ENCODE measurements around the gene ZW10. TPM values are rescaled to one million over a fixed set of nuclear protein-coding genes. Genes with fewer than 3 reads are reported as not detected.

The ZW10 gene
- total and polyA plus RNA-seq, 2 of the 13 experiments (the other 11 are each of a cell fraction or from before 2014, with no cell fraction given) = 5.8 to 31.3 TPM

DNA sequence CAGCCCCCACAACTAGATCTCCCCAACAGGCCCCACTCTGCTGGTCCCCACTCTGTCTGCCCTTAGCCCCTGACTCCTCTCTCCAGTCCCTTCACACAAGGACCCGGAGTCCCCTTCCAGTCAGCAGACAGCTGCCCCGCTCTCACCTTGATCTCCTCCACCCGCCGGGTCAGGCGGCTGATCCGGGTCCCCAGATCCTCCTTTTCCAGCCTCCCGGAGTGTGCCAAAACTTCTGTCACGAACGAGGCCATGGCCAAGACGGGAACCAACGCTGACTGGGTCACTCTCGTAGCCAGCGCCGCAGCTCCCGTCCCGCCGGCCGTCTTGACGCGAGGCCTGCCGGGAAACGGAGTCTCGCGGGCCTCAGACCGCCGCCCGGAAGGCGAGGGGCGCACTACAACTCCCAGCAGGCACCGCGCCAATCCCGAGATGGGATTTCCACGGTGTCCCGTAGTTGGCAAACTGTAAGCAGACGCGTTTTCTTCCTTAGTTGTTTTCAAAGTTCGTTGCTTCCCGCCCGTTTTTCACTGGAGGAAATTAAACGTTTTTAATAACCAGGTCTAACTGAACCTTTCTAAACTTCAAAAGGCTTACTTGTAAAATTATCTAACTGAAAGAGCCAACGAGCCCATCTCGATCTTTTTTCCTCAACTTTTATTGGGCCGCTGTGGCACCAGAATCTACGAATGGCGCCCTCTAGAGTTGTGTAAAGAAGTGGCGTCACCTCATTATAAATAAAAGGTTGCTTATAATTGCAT is at the start of gene ZW10 (continued):
- TF ChIP-seq, protein P1, sequence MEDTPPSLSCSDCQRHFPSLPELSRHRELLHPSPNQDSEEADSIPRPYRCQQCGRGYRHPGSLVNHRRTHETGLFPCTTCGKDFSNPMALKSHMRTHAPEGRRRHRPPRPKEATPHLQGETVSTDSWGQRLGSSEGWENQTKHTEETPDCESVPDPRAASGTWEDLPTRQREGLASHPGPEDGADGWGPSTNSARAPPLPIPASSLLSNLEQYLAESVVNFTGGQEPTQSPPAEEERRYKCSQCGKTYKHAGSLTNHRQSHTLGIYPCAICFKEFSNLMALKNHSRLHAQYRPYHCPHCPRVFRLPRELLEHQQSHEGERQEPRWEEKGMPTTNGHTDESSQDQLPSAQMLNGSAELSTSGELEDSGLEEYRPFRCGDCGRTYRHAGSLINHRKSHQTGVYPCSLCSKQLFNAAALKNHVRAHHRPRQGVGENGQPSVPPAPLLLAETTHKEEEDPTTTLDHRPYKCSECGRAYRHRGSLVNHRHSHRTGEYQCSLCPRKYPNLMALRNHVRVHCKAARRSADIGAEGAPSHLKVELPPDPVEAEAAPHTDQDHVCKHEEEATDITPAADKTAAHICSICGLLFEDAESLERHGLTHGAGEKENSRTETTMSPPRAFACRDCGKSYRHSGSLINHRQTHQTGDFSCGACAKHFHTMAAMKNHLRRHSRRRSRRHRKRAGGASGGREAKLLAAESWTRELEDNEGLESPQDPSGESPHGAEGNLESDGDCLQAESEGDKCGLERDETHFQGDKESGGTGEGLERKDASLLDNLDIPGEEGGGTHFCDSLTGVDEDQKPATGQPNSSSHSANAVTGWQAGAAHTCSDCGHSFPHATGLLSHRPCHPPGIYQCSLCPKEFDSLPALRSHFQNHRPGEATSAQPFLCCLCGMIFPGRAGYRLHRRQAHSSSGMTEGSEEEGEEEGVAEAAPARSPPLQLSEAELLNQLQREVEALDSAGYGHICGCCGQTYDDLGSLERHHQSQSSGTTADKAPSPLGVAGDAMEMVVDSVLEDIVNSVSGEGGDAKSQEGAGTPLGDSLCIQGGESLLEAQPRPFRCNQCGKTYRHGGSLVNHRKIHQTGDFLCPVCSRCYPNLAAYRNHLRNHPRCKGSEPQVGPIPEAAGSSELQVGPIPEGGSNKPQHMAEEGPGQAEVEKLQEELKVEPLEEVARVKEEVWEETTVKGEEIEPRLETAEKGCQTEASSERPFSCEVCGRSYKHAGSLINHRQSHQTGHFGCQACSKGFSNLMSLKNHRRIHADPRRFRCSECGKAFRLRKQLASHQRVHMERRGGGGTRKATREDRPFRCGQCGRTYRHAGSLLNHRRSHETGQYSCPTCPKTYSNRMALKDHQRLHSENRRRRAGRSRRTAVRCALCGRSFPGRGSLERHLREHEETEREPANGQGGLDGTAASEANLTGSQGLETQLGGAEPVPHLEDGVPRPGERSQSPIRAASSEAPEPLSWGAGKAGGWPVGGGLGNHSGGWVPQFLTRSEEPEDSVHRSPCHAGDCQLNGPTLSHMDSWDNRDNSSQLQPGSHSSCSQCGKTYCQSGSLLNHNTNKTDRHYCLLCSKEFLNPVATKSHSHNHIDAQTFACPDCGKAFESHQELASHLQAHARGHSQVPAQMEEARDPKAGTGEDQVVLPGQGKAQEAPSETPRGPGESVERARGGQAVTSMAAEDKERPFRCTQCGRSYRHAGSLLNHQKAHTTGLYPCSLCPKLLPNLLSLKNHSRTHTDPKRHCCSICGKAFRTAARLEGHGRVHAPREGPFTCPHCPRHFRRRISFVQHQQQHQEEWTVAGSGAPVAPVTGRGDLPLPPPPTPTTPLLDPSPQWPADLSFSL (CRISPR knock-in tag; IDR thresholded peaks at IDR 0.05) = no peak
- no peak for TF ChIP-seq SP5 (CRISPR knock-in tag; IDR thresholded peaks at IDR 0.05; ENCODE audit: borderline replicate concordance, low read depth)
- TF ChIP-seq ZBTB38 (CRISPR knock-in tag; IDR thresholded peaks at IDR 0.05) = no peak; the same call in 1 of the 2 replicates
- TF ChIP-seq, protein P2, sequence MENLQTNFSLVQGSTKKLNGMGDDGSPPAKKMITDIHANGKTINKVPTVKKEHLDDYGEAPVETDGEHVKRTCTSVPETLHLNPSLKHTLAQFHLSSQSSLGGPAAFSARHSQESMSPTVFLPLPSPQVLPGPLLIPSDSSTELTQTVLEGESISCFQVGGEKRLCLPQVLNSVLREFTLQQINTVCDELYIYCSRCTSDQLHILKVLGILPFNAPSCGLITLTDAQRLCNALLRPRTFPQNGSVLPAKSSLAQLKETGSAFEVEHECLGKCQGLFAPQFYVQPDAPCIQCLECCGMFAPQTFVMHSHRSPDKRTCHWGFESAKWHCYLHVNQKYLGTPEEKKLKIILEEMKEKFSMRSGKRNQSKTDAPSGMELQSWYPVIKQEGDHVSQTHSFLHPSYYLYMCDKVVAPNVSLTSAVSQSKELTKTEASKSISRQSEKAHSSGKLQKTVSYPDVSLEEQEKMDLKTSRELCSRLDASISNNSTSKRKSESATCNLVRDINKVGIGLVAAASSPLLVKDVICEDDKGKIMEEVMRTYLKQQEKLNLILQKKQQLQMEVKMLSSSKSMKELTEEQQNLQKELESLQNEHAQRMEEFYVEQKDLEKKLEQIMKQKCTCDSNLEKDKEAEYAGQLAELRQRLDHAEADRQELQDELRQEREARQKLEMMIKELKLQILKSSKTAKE (CRISPR knock-in tag; IDR thresholded peaks at IDR 0.05; ENCODE audit: borderline replicate concordance) = no peak
- 0 out of 2 replicates have a peak, but pooled peaks have one; percentile 24 for TF ChIP-seq RBAK (CRISPR knock-in tag; IDR thresholded peaks at IDR 0.05)
- TF ChIP-seq TAF15 (IDR thresholded peaks at IDR 0.05; ENCODE audit: low read depth, low read length, poor library complexity, severe bottlenecking) = no peak
- no peak for TF ChIP-seq SCMH1 (CRISPR knock-in tag; IDR thresholded peaks at IDR 0.05; ENCODE audit: borderline replicate concordance)
- TF ChIP-seq FOXK1 (CRISPR knock-in tag; IDR thresholded peaks at IDR 0.05; ENCODE audit: borderline replicate concordance, low read depth) = 0 out of 2 replicates have a peak, but pooled peaks have one; percentile 72
- no peak for TF ChIP-seq ATRX (CRISPR knock-in tag; IDR thresholded peaks at IDR 0.05; ENCODE audit: borderline replicate concordance)
- TF ChIP-seq TCF12 (IDR thresholded peaks at IDR 0.05) = no peak
- TF ChIP-seq TCF12 (CRISPR knock-in tag; IDR thresholded peaks at IDR 0.05) = no peak
- 0 out of 2 replicates have a peak, but pooled peaks have one; percentile 24 for TF ChIP-seq KDM4B (CRISPR knock-in tag; IDR thresholded peaks at IDR 0.05)
- no peak for TF ChIP-seq WIZ (CRISPR knock-in tag; IDR thresholded peaks at IDR 0.05)
- TF ChIP-seq, protein P3, sequence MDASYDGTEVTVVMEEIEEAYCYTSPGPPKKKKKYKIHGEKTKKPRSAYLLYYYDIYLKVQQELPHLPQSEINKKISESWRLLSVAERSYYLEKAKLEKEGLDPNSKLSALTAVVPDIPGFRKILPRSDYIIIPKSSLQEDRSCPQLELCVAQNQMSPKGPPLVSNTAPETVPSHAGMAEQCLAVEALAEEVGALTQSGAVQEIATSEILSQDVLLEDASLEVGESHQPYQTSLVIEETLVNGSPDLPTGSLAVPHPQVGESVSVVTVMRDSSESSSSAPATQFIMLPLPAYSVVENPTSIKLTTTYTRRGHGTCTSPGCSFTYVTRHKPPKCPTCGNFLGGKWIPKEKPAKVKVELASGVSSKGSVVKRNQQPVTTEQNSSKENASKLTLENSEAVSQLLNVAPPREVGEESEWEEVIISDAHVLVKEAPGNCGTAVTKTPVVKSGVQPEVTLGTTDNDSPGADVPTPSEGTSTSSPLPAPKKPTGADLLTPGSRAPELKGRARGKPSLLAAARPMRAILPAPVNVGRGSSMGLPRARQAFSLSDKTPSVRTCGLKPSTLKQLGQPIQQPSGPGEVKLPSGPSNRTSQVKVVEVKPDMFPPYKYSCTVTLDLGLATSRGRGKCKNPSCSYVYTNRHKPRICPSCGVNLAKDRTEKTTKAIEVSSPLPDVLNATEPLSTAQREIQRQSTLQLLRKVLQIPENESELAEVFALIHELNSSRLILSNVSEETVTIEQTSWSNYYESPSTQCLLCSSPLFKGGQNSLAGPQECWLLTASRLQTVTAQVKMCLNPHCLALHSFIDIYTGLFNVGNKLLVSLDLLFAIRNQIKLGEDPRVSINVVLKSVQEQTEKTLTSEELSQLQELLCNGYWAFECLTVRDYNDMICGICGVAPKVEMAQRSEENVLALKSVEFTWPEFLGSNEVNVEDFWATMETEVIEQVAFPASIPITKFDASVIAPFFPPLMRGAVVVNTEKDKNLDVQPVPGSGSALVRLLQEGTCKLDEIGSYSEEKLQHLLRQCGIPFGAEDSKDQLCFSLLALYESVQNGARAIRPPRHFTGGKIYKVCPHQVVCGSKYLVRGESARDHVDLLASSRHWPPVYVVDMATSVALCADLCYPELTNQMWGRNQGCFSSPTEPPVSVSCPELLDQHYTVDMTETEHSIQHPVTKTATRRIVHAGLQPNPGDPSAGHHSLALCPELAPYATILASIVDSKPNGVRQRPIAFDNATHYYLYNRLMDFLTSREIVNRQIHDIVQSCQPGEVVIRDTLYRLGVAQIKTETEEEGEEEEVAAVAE (CRISPR knock-in tag; IDR thresholded peaks at IDR 0.05; ENCODE audit: borderline replicate concordance) = no peak
- no peak for TF ChIP-seq ZFP82 (CRISPR knock-in tag; IDR thresholded peaks at IDR 0.05; ENCODE audit: borderline replicate concordance)
- no peak for TF ChIP-seq ZSCAN30 (CRISPR knock-in tag; IDR thresholded peaks at IDR 0.05)

All from HepG2 (cell line).